Neural progenitor cell (in vitro differentiated cells): ENCODE data around the gene IL18R1. TPM values are rescaled to one million over a fixed set of nuclear protein-coding genes. Genes with fewer than 3 reads are reported as not detected.

Experiments
- DNase-seq: peaks from one replicate; pipeline ENCODE4 v3.0.0-alpha.2; 2016; ENCODE audit warnings: low spot score
- H2AFZ ChIP-seq: fragments of 200-600 bp; sonication (generic); replicated peaks from 2 replicates; pipeline ENCODE4 v1.6.1; 2016; ENCODE audit warnings: antibody characterized with exemption
- H3F3A ChIP-seq: fragments of 200-600 bp; sonication (generic); 2 replicates; pipeline ENCODE4 v1.6.1; 2016; ENCODE audit warnings: antibody characterized with exemption, low read depth
- H3K27ac ChIP-seq: fragments of 200-600 bp; sonication (generic); 2 replicates; pipeline ENCODE4 v1.5.1; 2016; ENCODE audit warnings: mild to moderate bottlenecking
- H3K27me3 ChIP-seq: fragments of 200-600 bp; sonication (generic); 2 replicates; pipeline ENCODE4 v1.6.1; 2016; ENCODE audit warnings: mild to moderate bottlenecking, moderate library complexity
- H3K36me3 ChIP-seq: fragments of 200-600 bp; sonication (generic); 2 replicates; pipeline ENCODE4 v1.5.1; 2016
- H3K4me1 ChIP-seq: fragments of 200-600 bp; sonication (generic); 2 replicates; pipeline ENCODE4 v1.6.1; 2016; ENCODE audit warnings: mixed run types
- H3K4me2 ChIP-seq: fragments of 200-600 bp; sonication (generic); 2 replicates; pipeline ENCODE4 v1.6.1; 2016
- H3K4me3 ChIP-seq: fragments of 200-600 bp; sonication (generic); 2 replicates; pipeline ENCODE4 v1.5.1; 2016
- H3K79me2 ChIP-seq: fragments of 200-600 bp; sonication (generic); 2 replicates; pipeline ENCODE4 v1.6.1; 2016; ENCODE audit warnings: low read depth
- H3K9ac ChIP-seq: fragments of 200-600 bp; sonication (generic); 2 replicates; pipeline ENCODE4 v1.6.1; 2016
- H3K9me3 ChIP-seq: fragments of 200-600 bp; sonication (generic); 2 replicates; pipeline ENCODE4 v1.5.1; 2016; ENCODE audit warnings: low read depth
- H4K20me1 ChIP-seq: fragments of 200-600 bp; sonication (generic); 2 replicates; pipeline ENCODE4 v1.6.1; 2016; ENCODE audit warnings: low read depth
- H3K27ac Mint-ChIP-seq: 3 replicates; pipeline ENCODE4 v1.8.0; 2021; ENCODE audit warnings: mixed read lengths
- H3K27me3 Mint-ChIP-seq: 2 replicates; pipeline ENCODE4 v1.8.0; 2022; ENCODE audit warnings: low read depth, mild to moderate bottlenecking, inconsistent platforms, moderate library complexity, mixed read lengths; ENCODE audit not compliant: insufficient read depth
- H3K36me3 Mint-ChIP-seq: 3 replicates; pipeline ENCODE4 v1.8.0; 2021; ENCODE audit warnings: mixed read lengths
- H3K4me1 Mint-ChIP-seq: 3 replicates; pipeline ENCODE4 v1.8.0; 2021; ENCODE audit warnings: mixed read lengths
- H3K4me3 Mint-ChIP-seq: 3 replicates; pipeline ENCODE4 v1.8.0; 2021; ENCODE audit warnings: mild to moderate bottlenecking, moderate library complexity, mixed read lengths
- H3K9me3 Mint-ChIP-seq: 3 replicates; pipeline ENCODE4 v1.8.0; 2020; ENCODE audit warnings: mixed read lengths
- CTCF ChIP-seq: fragments of 200-600 bp; sonication (generic); IDR thresholded peaks from 2 replicates; pipeline ENCODE4 v1.5.1; 2017; ENCODE audit warnings: antibody characterized with exemption, mild to moderate bottlenecking
- EZH2 ChIP-seq: fragments of 200-600 bp; sonication (generic); IDR thresholded peaks from 2 replicates; pipeline ENCODE4 v1.6.1; 2017; ENCODE audit warnings: antibody characterized with exemption, mild to moderate bottlenecking, moderate library complexity
- EZH2phosphoT487 ChIP-seq: fragments of 200-600 bp; sonication (generic); IDR thresholded peaks from 2 replicates; pipeline ENCODE4 v1.6.1; 2017; ENCODE audit warnings: antibody characterized with exemption
- total RNA-seq: library from RNA; depleted of rRNA; stranded (reverse); fragments of >200 nt; gene quantifications from 2 replicates; pipeline ENCODE4 v1.2.3, GENCODE V29; 2015; ENCODE audit warnings: low replicate concordance

Gene IL18R1
- total RNA-seq, 1 donor from 2014 or later = 0.07 TPM

GRCh38 chr2:102313025-102313424 lies 42.6 kb upstream of the IL18R1 start:
- DNase-seq = no peak

GRCh38 chr2:102313471-102313870 lies 42.1 kb upstream of the IL18R1 start:
- no peaks in the 10 kb centered on the region for H3K27me3 Mint-ChIP-seq
- H3K4me3 Mint-ChIP-seq = no peak overlapping the region
- H3K36me3 Mint-ChIP-seq = no peaks in the 10 kb centered on the region
- no peak for DNase-seq
- no peaks in the 10 kb centered on the region for H3K9me3 ChIP-seq
- no peak overlapping the region for H3K27ac ChIP-seq
- H3K36me3 ChIP-seq = no peaks in the 10 kb centered on the region
- no peaks in the 10 kb centered on the region for H3F3A ChIP-seq
- H3K4me1 ChIP-seq = no peaks in the 10 kb centered on the region
- no peaks in the 10 kb centered on the region for H3K27me3 ChIP-seq
- H3K9ac ChIP-seq = no peak overlapping the region
- H3K4me1 Mint-ChIP-seq = no peaks in the 10 kb centered on the region
- H3K79me2 ChIP-seq = no peaks in the 10 kb centered on the region
- H3K4me2 ChIP-seq = no peak overlapping the region
- no peak for TF ChIP-seq EZH2
- TF ChIP-seq EZH2phosphoT487 = no peak
- no peak for TF ChIP-seq CTCF
- no peaks in the 10 kb centered on the region for H3K9me3 Mint-ChIP-seq
- H2AFZ ChIP-seq = no peak overlapping the region
- H4K20me1 ChIP-seq = no peaks in the 10 kb centered on the region
- no peak overlapping the region for H3K27ac Mint-ChIP-seq
- no peak overlapping the region for H3K4me3 ChIP-seq

More at GRCh38 chr2:102313025-102313424, 42.6 kb upstream of the IL18R1 start:
- Histone ChIP-seq H3K27ac (no peak overlapping the region), H3K4me1 (no peaks in the 10 kb centered on the region), H3K36me3 (no peaks in the 10 kb centered on the region), H3K4me2 (no peak overlapping the region), H3K9ac (no peak overlapping the region), H3K4me3 (no peak overlapping the region), H3K79me2 (no peaks in the 10 kb centered on the region), H3K27me3 (no peaks in the 10 kb centered on the region), H3F3A (no peaks in the 10 kb centered on the region), H4K20me1 (no peaks in the 10 kb centered on the region), H2AFZ (no peak overlapping the region), H3K9me3 (no peaks in the 10 kb centered on the region)
- Mint-ChIP-seq H3K27ac (no peak overlapping the region), H3K9me3 (no peaks in the 10 kb centered on the region), H3K4me3 (no peak overlapping the region), H3K36me3 (no peaks in the 10 kb centered on the region), H3K4me1 (no peaks in the 10 kb centered on the region), H3K27me3 (no peaks in the 10 kb centered on the region)
- no peak for TF ChIP-seq CTCF
- TF ChIP-seq EZH2 = no peak
- TF ChIP-seq EZH2phosphoT487 = no peak

- no peak overlapping the region for H3K27ac ChIP-seq
- no peaks in the 10 kb centered on the region for H3K4me1 Mint-ChIP-seq
- no peaks in the 10 kb centered on the region for H3K36me3 ChIP-seq
- H3K4me3 ChIP-seq = no peak overlapping the region
- TF ChIP-seq CTCF (no peak), EZH2 (no peak), EZH2phosphoT487 (no peak)
- no peaks in the 10 kb centered on the region for H3K4me1 ChIP-seq
- no peaks in the 10 kb centered on the region for H3K27me3 ChIP-seq
- no peaks in the 10 kb centered on the region for H3F3A ChIP-seq
- DNase-seq = no peak
- no peak overlapping the region for H3K9ac ChIP-seq
- no peaks in the 10 kb centered on the region for H3K9me3 Mint-ChIP-seq
- H4K20me1 ChIP-seq = no peaks in the 10 kb centered on the region
- no peak overlapping the region for H3K4me2 ChIP-seq
- no peak overlapping the region for H3K4me3 Mint-ChIP-seq
- no peaks in the 10 kb centered on the region for H3K79me2 ChIP-seq
- no peaks in the 10 kb centered on the region for H3K9me3 ChIP-seq
- H3K27ac Mint-ChIP-seq = no peak overlapping the region
- H3K27me3 Mint-ChIP-seq = no peaks in the 10 kb centered on the region
- H3K36me3 Mint-ChIP-seq = no peaks in the 10 kb centered on the region
- H2AFZ ChIP-seq = no peak overlapping the region
These were observed 41.6 kb upstream of the IL18R1 start for GRCh38 chr2:102313950-102314349.

- Histone ChIP-seq H3F3A (no peaks in the 10 kb centered on the region), H3K4me1 (no peaks in the 10 kb centered on the region), H3K27ac (no peak overlapping the region), H3K9me3 (no peaks in the 10 kb centered on the region), H3K36me3 (no peaks in the 10 kb centered on the region), H2AFZ (no peak overlapping the region), H3K4me2 (no peak overlapping the region), H3K27me3 (no peaks in the 10 kb centered on the region), H4K20me1 (no peaks in the 10 kb centered on the region), H3K4me3 (no peak overlapping the region), H3K9ac (no peak overlapping the region), H3K79me2 (no peaks in the 10 kb centered on the region)
- Mint-ChIP-seq H3K4me3 (no peak overlapping the region), H3K27ac (no peak overlapping the region), H3K9me3 (no peaks in the 10 kb centered on the region), H3K4me1 (no peaks in the 10 kb centered on the region), H3K27me3 (no peaks in the 10 kb centered on the region), H3K36me3 (no peaks in the 10 kb centered on the region)
- no peak for DNase-seq
- TF ChIP-seq CTCF = no peak
- no peak for TF ChIP-seq EZH2
- no peak for TF ChIP-seq EZH2phosphoT487
These were observed 39.7 kb upstream of the IL18R1 start for GRCh38 chr2:102315921-102316320.
